Measurements from ENCODE around the gene RCHY1. TPM values are rescaled to one million over a fixed set of nuclear protein-coding genes. Genes with fewer than 3 reads are reported as not detected.

The RCHY1 gene
- total RNA-seq, 2 donors from 2014 or later: 31.4 to 41.2 TPM

GRCh38 chr4:75432683-75433082, 81.5 kb downstream of the RCHY1 start:
- Histone ChIP-seq H3K4me3 (no peak overlapping the region), H3K4me1 (no peaks in the 10 kb centered on the region), H3K36me3 (no peaks in the 10 kb centered on the region), H3K9ac (ENCODE audit: low read depth in 2 of 2, low read length in 2 of 2) (no peak overlapping the region), H3K9me3 (no peaks in the 10 kb centered on the region), H3K27ac (no peak overlapping the region), H3K27me3 (no peaks in the 10 kb centered on the region)
- intact Hi-C loops (cut with DNase I): no loop called here
- DNase-seq: no peak
- TF ChIP-seq, protein P1, sequence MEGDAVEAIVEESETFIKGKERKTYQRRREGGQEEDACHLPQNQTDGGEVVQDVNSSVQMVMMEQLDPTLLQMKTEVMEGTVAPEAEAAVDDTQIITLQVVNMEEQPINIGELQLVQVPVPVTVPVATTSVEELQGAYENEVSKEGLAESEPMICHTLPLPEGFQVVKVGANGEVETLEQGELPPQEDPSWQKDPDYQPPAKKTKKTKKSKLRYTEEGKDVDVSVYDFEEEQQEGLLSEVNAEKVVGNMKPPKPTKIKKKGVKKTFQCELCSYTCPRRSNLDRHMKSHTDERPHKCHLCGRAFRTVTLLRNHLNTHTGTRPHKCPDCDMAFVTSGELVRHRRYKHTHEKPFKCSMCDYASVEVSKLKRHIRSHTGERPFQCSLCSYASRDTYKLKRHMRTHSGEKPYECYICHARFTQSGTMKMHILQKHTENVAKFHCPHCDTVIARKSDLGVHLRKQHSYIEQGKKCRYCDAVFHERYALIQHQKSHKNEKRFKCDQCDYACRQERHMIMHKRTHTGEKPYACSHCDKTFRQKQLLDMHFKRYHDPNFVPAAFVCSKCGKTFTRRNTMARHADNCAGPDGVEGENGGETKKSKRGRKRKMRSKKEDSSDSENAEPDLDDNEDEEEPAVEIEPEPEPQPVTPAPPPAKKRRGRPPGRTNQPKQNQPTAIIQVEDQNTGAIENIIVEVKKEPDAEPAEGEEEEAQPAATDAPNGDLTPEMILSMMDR (IDR thresholded peaks at IDR 0.05): no peak

DNA sequence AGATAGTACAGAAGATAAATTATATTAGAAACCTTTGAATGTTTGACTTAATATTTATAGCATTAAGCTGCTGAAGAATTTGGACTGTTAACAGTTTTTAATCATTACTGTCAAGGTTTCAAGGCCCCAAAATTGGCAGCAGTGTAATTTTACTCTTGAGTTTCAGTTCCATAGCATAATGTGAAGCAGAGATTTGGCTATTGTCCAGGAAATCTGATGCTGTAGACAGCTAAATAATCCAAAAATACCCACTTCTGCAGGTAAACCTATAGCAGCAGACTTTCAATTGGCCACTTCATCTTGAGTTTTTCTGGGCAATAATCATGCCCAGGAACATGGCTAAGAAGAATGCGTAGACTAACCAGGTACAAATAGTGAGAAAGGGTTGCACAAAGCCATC, 85.0 kb downstream of the RCHY1 start:
- Histone ChIP-seq H3K9me3 (no peaks in the 10 kb centered on the region), H3K4me3 (no peak overlapping the region), H3K9ac (ENCODE audit: low read depth in 2 of 2, low read length in 2 of 2) (no peak overlapping the region), H3K27me3 (no peaks in the 10 kb centered on the region), H3K4me1 (no peaks in the 10 kb centered on the region), H3K27ac (no peak overlapping the region), H3K36me3 (no peaks in the 10 kb centered on the region)
- DNase-seq: no peak
- intact Hi-C loops (cut with DNase I): no loop called here
- TF ChIP-seq, protein P1 (IDR thresholded peaks at IDR 0.05): no peak

Other genes starting within 250 kb of the RCHY1 start
- gene THAP6, start 70 bp upstream of the RCHY1 start, total RNA-seq: 10 to 100 TPM; 11.0 to 13.2 TPM
- not detected for gene ODAPH, start 41.7 kb upstream of the RCHY1 start, total RNA-seq
- gene CDKL2, start 116.1 kb upstream of the RCHY1 start, total RNA-seq: 1 to 10 TPM; 1.1 to 2.0 TPM
- gene G3BP2, start 159.0 kb upstream of the RCHY1 start, total RNA-seq: 100 to 1,000 TPM; 165 to 183 TPM
- 10 to 100 TPM; 54.7 to 63.0 TPM for gene USO1, start 210.2 kb upstream of the RCHY1 start, total RNA-seq

All from colonic mucosa (tissue), 4 donors.